GM18507 (cell line): ENCODE results near the gene KRTAP6-3.

Source experiments
- DNase-seq: peaks from one replicate; pipeline ENCODE4 v3.0.0; 2011; ENCODE audit warnings: low read depth; ENCODE audit not compliant: insufficient read length; ENCODE audit errors: extremely low spot score
- FAIRE-seq: peaks from 2 replicates; lab custom pipeline; 2011; peaks lifted over from hg19 to GRCh38; lab: Jason Lieb, UNC

KRTAP6-3 gene

DNA sequence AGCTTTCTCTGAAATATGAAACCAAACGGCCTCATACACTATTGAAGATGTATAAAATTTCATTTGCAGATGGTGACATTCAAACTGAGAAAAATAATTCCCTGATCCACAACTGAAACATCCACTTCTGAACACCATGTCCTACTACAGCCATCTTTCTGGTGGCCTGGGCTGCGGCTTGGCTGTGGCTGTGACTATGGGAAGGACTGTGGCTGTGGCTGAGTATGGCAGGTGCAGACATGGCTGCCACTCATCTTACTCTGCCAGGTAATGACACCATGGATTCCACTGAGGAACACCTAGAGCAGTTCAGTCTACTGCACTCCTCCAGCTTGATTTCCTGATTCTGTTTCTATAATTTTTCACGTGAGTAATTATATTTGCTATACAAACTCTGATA, 28.3 kb downstream of the KRTAP6-3 start, which contains the start of gene KRTAP20-4:
Gene KRTAP20-4 (plus strand): TSS at position 106 of the 400 bp plus-strand sequence.
- DNase-seq (no peak), FAIRE-seq (no peak)

GRCh38 chr21:30623362-30623761, 31.1 kb downstream of the KRTAP6-3 start:
- FAIRE-seq, result no peak
- DNase-seq, result no peak

- FAIRE-seq (no peak), DNase-seq (no peak)
Measured at GRCh38 chr21:30625449-30626165, 33.4 kb downstream of the KRTAP6-3 start.

GRCh38 chr21:30628109-30628508, 35.9 kb downstream of the KRTAP6-3 start:
- no peak for FAIRE-seq
- DNase-seq, result no peak

GRCh38 chr21:30629200-30629599, 37.0 kb downstream of the KRTAP6-3 start:
- no peak for FAIRE-seq

DNA sequence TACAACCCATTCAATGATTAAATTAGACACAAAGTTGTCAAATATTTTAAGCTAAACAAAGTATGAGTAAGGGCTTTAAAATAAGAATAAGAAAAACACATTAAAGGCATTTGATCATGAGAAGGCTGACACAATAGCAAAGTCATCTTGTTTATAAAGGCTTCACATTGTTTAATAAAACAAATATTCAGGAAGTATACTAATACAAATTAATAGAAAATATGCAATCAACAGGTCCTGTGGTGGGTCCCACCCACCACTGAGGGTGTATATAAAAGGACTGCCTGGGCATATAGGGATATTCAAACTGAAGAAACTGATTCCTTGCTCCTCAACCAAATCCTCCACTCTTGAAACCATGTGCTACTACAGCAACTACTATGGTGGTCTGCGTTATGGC, 42.7 kb downstream of the KRTAP6-3 start, which contains the start of gene KRTAP20-2:
Gene KRTAP20-2 (plus strand): TSS at position 301 of the 400 bp plus-strand sequence. CDS start 58 bp downstream, at position 359.
- DNase-seq (no peak), FAIRE-seq (no peak)

More at GRCh38 chr21:30629200-30629599, 37.0 kb downstream of the KRTAP6-3 start:
- DNase-seq, result no peak

DNA sequence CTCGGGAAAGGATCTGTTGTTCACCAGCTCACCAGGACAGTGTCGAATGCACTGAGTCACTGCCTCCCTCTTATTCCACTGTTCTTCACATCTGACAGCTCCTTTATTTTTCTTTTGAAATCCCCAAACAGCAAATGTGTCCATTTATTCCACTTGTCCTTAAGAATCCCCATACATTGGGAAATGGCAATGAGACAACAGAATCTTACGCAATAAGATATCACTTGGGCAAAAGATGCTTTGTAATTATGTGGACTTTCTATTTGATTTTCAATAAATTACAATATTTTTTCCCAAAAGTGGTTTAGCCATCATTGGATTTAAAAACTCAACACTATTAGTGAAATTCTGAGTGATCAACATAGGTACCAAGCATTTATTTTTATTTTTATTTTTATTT, 46.4 kb downstream of the KRTAP6-3 start:
- DNase-seq, result no peak
- FAIRE-seq, result no peak

DNA sequence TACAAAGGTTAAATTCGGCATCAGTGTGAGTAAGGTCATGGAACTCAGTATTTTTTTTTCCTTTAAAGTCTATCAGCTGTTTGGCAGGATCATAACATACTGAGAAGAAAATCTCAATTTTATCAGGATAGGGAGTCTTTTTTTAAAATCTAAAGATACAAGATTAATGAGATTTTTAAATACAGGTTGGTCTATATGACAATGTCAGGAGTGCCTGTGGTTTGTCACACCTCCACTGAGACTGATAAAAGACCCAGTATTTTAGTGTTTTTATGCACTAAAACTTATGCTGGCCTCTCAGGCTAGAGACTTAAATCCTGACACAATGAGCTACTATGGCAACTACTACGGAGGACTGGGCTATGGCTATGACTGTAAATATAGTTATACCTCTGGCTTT, 50.3 kb downstream of the KRTAP6-3 start, which contains the start of gene KRTAP20-3:
Gene KRTAP20-3 (plus strand): TSS at position 301 of the 400 bp plus-strand sequence.
- no peak for DNase-seq

More for the DNA sequence above, 50.3 kb downstream of the KRTAP6-3 start, which contains the start of gene KRTAP20-3:
- FAIRE-seq, result no peak
